SK-N-SH treated with all-trans-retinoic acid at 6 μM for 48 hours (cell line): ENCODE measurements around the gene ACADVL.

ENCODE experiments used
- ATAC-seq: fragments of 200-7000 bp; cut with Tn5 transposase; 3 replicates; pipeline ENCODE4 v1.9.1; 2020; ENCODE audit warnings: mild to moderate bottlenecking, moderate library complexity
- ARNTL ChIP-seq: fragments of 450-650 bp; formaldehyde crosslinking; IDR thresholded peaks from 2 replicates; pipeline ENCODE4 v1.5.0; 2020; ENCODE audit warnings: low read depth, mild to moderate bottlenecking, moderate library complexity, borderline replicate concordance
- BACH2 ChIP-seq: fragments of 250-450 bp; sonication (Bioruptor Pico); IDR thresholded peaks from 2 replicates; pipeline ENCODE4 v1.9.0; 2021; ENCODE audit warnings: mild to moderate bottlenecking, borderline replicate concordance
- CSDC2 ChIP-seq: fragments of 250-450 bp; sonication (Bioruptor Pico); IDR thresholded peaks from 2 replicates; pipeline ENCODE4 v1.5.0; 2020; ENCODE audit warnings: mild to moderate bottlenecking, moderate library complexity
- ESRRG ChIP-seq: fragments of 250-450 bp; sonication (Bioruptor Pico); IDR thresholded peaks from 2 replicates; pipeline ENCODE4 v1.6.1; 2021; ENCODE audit warnings: mild to moderate bottlenecking
- GLIS3 ChIP-seq: fragments of 250-450 bp; sonication (Bioruptor Pico); IDR thresholded peaks from 2 replicates; pipeline ENCODE4 v1.5.0; 2020; ENCODE audit warnings: mild to moderate bottlenecking, moderate library complexity
- ISL1 ChIP-seq: fragments of 250-450 bp; sonication (Bioruptor Pico); IDR thresholded peaks from 2 replicates; pipeline ENCODE4 v2.1.2; 2022; ENCODE audit warnings: mild to moderate bottlenecking, moderate library complexity
- PPARA ChIP-seq: fragments of 250-450 bp; sonication (Bioruptor Pico); IDR thresholded peaks from 2 replicates; pipeline ENCODE4 v1.5.0; 2020; ENCODE audit warnings: mild to moderate bottlenecking, borderline replicate concordance
- RARB ChIP-seq: fragments of 250-450 bp; sonication (Bioruptor Pico); IDR thresholded peaks from 2 replicates; pipeline ENCODE4 v1.8.0; 2021; ENCODE audit warnings: mild to moderate bottlenecking, moderate library complexity
- SNAI2 ChIP-seq: fragments of 250-450 bp; sonication (Bioruptor Pico); IDR thresholded peaks from 2 replicates; pipeline ENCODE4 v1.5.0; 2020; ENCODE audit warnings: mild to moderate bottlenecking, moderate library complexity
- TCF4 ChIP-seq: fragments of 250-450 bp; sonication (Bioruptor Pico); IDR thresholded peaks from 2 replicates; pipeline ENCODE4 v1.8.0; 2021; ENCODE audit warnings: mild to moderate bottlenecking, moderate library complexity, borderline replicate concordance
- TOX ChIP-seq: fragments of 250-450 bp; sonication (Bioruptor Pico); IDR thresholded peaks from 2 replicates; pipeline ENCODE4 v1.8.0; 2021; ENCODE audit warnings: mild to moderate bottlenecking, moderate library complexity, borderline replicate concordance
- ZC3H10 ChIP-seq: fragments of 250-450 bp; sonication (Bioruptor Pico); IDR thresholded peaks from 2 replicates; pipeline ENCODE4 v1.5.1; 2021; ENCODE audit warnings: mild to moderate bottlenecking, moderate library complexity
- ZFP3 ChIP-seq: fragments of 250-450 bp; sonication (Bioruptor Pico); IDR thresholded peaks from 2 replicates; pipeline ENCODE4 v1.5.0; 2020; ENCODE audit warnings: mild to moderate bottlenecking, moderate library complexity
- ZFP30 ChIP-seq: fragments of 450-650 bp; formaldehyde crosslinking; IDR thresholded peaks from 2 replicates; pipeline ENCODE4 v1.5.0; 2022; ENCODE audit warnings: mild to moderate bottlenecking, moderate library complexity
- ZNF565 ChIP-seq: fragments of 450-650 bp; formaldehyde crosslinking; conservative IDR thresholded peaks from 2 replicates; pipeline ENCODE4 v1.5.0; 2020; ENCODE audit warnings: low read depth, mild to moderate bottlenecking, moderate library complexity
- ZNF70 ChIP-seq: fragments of 450-650 bp; formaldehyde crosslinking; IDR thresholded peaks from 2 replicates; pipeline ENCODE4 v1.5.0; 2020; ENCODE audit warnings: mild to moderate bottlenecking, moderate library complexity
- ZNF8 ChIP-seq: fragments of 450-650 bp; formaldehyde crosslinking; IDR thresholded peaks from 2 replicates; pipeline ENCODE4 v1.5.0; 2020; ENCODE audit warnings: mild to moderate bottlenecking, moderate library complexity
- TF ChIP-seq, protein P1 (sequence below): fragments of 250-450 bp; sonication (Bioruptor Pico); IDR thresholded peaks from 2 replicates; pipeline ENCODE4 v1.5.1; 2021; ENCODE audit warnings: mild to moderate bottlenecking, moderate library complexity
- TF ChIP-seq, protein P2 (sequence below): fragments of 250-450 bp; sonication (Bioruptor Pico); IDR thresholded peaks from 2 replicates; pipeline ENCODE4 v1.5.0; 2020; ENCODE audit warnings: mild to moderate bottlenecking, moderate library complexity
- TF ChIP-seq, protein P3 (sequence below): fragments of 250-450 bp; sonication (Bioruptor Pico); IDR thresholded peaks from 2 replicates; pipeline ENCODE4 v1.8.0; 2021; ENCODE audit warnings: low read depth, mild to moderate bottlenecking, moderate library complexity, borderline replicate concordance
- TF ChIP-seq, protein P4 (sequence below): fragments of 250-450 bp; sonication (Bioruptor Pico); IDR thresholded peaks from 2 replicates; pipeline ENCODE4 v1.5.1; 2020; ENCODE audit warnings: low read depth, mild to moderate bottlenecking, moderate library complexity
- TF ChIP-seq, protein P5 (sequence below): fragments of 250-450 bp; sonication (Bioruptor Pico); IDR thresholded peaks from 2 replicates; pipeline ENCODE4 v1.8.0; 2020; ENCODE audit warnings: mild to moderate bottlenecking, moderate library complexity, borderline replicate concordance

The ACADVL gene

DNA sequence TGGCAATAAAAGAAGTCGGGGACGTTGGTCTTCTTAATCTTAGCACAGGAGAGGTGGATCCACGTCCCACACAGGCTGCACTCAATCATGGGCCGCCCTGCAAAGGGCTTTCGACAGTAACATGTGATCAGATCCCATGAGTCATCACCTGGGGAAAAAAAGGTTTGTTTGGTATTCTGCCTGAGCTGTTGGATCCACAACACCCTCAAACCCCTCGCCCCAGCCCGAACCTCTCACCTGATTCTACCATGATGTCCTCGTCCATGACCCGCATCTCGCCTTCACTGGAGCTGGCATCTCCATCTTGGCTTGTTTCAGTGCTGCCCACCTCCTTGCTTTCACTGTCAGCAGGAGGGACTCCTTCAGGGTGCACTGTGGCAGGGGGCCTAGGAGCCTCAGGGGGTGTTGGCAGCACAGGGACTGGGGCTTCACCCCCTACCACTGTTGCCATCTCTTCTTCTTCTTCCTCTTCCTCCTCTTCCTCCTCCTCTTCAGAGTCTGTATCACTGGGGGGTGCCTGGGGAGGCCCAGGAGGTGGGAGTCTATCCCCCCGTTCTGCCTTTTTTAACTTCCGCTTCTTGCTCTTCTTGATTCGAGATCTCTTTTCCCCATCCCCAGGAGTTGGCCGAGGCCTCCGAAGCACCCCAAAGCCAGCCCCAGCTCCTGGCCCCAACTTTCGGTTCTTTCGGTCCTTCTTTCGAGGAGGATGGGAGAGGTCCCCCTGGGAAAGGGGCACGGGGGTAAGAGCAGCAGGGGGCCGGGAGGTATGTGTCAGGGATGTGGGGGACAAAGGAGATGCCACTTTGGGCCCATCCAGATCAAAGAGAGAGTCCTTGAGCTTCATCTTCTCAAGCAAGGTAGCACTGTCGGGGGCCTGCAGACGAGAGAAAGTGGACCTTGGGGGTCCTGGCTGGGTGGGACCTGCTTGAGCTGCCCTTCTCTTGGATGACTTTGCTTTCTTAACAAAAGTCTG, 16.2 kb downstream of the ACADVL start:
- TF ChIP-seq ZFP3 (CRISPR knock-in tag) (no peak), ISL1 (CRISPR knock-in tag) (no peak), CSDC2 (CRISPR knock-in tag) (no peak), SNAI2 (CRISPR knock-in tag) (no peak), ZNF70 (no peak), PPARA (CRISPR knock-in tag) (no peak), ZC3H10 (CRISPR knock-in tag) (no peak), ZFP30 (CRISPR knock-in tag) (no peak), TCF4 (CRISPR knock-in tag) (no peak), TOX (CRISPR knock-in tag) (no peak)
- TF ChIP-seq, protein P1, sequence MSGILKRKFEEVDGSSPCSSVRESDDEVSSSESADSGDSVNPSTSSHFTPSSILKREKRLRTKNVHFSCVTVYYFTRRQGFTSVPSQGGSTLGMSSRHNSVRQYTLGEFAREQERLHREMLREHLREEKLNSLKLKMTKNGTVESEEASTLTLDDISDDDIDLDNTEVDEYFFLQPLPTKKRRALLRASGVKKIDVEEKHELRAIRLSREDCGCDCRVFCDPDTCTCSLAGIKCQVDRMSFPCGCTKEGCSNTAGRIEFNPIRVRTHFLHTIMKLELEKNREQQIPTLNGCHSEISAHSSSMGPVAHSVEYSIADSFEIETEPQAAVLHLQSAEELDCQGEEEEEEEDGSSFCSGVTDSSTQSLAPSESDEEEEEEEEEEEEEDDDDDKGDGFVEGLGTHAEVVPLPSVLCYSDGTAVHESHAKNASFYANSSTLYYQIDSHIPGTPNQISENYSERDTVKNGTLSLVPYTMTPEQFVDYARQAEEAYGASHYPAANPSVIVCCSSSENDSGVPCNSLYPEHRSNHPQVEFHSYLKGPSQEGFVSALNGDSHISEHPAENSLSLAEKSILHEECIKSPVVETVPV = no peak
- TF ChIP-seq, protein P2, sequence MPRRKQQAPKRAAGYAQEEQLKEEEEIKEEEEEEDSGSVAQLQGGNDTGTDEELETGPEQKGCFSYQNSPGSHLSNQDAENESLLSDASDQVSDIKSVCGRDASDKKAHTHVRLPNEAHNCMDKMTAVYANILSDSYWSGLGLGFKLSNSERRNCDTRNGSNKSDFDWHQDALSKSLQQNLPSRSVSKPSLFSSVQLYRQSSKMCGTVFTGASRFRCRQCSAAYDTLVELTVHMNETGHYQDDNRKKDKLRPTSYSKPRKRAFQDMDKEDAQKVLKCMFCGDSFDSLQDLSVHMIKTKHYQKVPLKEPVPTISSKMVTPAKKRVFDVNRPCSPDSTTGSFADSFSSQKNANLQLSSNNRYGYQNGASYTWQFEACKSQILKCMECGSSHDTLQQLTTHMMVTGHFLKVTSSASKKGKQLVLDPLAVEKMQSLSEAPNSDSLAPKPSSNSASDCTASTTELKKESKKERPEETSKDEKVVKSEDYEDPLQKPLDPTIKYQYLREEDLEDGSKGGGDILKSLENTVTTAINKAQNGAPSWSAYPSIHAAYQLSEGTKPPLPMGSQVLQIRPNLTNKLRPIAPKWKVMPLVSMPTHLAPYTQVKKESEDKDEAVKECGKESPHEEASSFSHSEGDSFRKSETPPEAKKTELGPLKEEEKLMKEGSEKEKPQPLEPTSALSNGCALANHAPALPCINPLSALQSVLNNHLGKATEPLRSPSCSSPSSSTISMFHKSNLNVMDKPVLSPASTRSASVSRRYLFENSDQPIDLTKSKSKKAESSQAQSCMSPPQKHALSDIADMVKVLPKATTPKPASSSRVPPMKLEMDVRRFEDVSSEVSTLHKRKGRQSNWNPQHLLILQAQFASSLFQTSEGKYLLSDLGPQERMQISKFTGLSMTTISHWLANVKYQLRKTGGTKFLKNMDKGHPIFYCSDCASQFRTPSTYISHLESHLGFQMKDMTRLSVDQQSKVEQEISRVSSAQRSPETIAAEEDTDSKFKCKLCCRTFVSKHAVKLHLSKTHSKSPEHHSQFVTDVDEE = no peak

DNA sequence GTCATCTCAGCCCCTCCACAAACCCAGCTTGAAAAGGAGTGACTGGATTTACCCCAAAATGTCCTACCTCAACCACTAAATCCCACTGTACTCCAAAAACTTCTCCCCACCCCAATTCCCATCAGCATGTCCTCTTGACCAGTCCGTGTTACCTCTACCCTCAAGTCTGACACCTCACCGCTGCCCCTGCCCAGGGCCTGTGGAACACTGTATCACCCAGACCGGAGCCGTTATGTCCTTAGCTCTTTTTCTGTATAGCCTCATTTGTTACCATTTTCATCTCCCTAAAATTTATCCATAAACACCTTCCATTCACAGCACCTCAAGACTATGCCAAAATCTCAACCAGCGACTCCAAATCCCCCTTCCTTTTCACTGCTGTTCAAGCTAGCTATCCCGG, 17.1 kb downstream of the ACADVL start:
- TF ChIP-seq ZNF565 (CRISPR knock-in tag) (no peak), ARNTL (CRISPR knock-in tag) (no peak), TOX (CRISPR knock-in tag) (no peak), BACH2 (no peak), ZFP3 (CRISPR knock-in tag) (no peak), ESRRG (CRISPR knock-in tag) (no peak), RARB (CRISPR knock-in tag) (no peak), ZNF8 (CRISPR knock-in tag) (no peak), ZC3H10 (CRISPR knock-in tag) (no peak), GLIS3 (no peak), ISL1 (CRISPR knock-in tag) (no peak), PPARA (CRISPR knock-in tag) (no peak)
- TF ChIP-seq, protein P3, sequence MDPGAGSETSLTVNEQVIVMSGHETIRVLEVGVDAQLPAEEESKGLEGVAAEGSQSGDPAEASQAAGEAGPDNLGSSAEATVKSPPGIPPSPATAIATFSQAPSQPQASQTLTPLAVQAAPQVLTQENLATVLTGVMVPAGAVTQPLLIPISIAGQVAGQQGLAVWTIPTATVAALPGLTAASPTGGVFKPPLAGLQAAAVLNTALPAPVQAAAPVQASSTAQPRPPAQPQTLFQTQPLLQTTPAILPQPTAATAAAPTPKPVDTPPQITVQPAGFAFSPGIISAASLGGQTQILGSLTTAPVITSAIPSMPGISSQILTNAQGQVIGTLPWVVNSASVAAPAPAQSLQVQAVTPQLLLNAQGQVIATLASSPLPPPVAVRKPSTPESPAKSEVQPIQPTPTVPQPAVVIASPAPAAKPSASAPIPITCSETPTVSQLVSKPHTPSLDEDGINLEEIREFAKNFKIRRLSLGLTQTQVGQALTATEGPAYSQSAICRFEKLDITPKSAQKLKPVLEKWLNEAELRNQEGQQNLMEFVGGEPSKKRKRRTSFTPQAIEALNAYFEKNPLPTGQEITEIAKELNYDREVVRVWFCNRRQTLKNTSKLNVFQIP (CRISPR knock-in tag) = no peak
- TF ChIP-seq, protein P2 = no peak
- TF ChIP-seq, protein P4, sequence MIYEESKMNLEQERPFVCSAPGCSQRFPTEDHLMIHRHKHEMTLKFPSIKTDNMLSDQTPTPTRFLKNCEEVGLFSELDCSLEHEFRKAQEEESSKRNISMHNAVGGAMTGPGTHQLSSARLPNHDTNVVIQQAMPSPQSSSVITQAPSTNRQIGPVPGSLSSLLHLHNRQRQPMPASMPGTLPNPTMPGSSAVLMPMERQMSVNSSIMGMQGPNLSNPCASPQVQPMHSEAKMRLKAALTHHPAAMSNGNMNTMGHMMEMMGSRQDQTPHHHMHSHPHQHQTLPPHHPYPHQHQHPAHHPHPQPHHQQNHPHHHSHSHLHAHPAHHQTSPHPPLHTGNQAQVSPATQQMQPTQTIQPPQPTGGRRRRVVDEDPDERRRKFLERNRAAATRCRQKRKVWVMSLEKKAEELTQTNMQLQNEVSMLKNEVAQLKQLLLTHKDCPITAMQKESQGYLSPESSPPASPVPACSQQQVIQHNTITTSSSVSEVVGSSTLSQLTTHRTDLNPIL (CRISPR knock-in tag) = no peak
- TF ChIP-seq, protein P5, sequence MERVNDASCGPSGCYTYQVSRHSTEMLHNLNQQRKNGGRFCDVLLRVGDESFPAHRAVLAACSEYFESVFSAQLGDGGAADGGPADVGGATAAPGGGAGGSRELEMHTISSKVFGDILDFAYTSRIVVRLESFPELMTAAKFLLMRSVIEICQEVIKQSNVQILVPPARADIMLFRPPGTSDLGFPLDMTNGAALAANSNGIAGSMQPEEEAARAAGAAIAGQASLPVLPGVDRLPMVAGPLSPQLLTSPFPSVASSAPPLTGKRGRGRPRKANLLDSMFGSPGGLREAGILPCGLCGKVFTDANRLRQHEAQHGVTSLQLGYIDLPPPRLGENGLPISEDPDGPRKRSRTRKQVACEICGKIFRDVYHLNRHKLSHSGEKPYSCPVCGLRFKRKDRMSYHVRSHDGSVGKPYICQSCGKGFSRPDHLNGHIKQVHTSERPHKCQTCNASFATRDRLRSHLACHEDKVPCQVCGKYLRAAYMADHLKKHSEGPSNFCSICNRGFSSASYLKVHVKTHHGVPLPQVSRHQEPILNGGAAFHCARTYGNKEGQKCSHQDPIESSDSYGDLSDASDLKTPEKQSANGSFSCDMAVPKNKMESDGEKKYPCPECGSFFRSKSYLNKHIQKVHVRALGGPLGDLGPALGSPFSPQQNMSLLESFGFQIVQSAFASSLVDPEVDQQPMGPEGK (CRISPR knock-in tag) = no peak
- no peak for ATAC-seq

More for the DNA sequence above, 16.2 kb downstream of the ACADVL start:
- ATAC-seq = no peak
